ENCODE measurements around the gene NMUR1.

GRCh38 chr2:231514225-231514950, 15.9 kb downstream of the NMUR1 start:
- TF ChIP-seq, protein P1, sequence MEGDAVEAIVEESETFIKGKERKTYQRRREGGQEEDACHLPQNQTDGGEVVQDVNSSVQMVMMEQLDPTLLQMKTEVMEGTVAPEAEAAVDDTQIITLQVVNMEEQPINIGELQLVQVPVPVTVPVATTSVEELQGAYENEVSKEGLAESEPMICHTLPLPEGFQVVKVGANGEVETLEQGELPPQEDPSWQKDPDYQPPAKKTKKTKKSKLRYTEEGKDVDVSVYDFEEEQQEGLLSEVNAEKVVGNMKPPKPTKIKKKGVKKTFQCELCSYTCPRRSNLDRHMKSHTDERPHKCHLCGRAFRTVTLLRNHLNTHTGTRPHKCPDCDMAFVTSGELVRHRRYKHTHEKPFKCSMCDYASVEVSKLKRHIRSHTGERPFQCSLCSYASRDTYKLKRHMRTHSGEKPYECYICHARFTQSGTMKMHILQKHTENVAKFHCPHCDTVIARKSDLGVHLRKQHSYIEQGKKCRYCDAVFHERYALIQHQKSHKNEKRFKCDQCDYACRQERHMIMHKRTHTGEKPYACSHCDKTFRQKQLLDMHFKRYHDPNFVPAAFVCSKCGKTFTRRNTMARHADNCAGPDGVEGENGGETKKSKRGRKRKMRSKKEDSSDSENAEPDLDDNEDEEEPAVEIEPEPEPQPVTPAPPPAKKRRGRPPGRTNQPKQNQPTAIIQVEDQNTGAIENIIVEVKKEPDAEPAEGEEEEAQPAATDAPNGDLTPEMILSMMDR (IDR thresholded peaks at IDR 0.05): peak in 1 of 5 experiments; percentile 20
- peak; percentile 89 to 95 for TF ChIP-seq EP300 (IDR thresholded peaks at IDR 0.05)

All from tibial nerve (tissue), 4 donors.